Inferior parietal cortex (tissue), 1 donor: ENCODE data around the gene OR3A1.
"Not testable (repeated sequence)": the region's sequence is repeated elsewhere in the genome, so short reads cannot be mapped to it uniquely, and the experiment has no call there.

ENCODE experiments used
- DNase-seq: peaks from one replicate; pipeline ENCODE4 v3.0.0-alpha.2; 2016; ENCODE audit errors: extremely low spot score

Gene OR3A1

GRCh38 chr17:3298260-3298659, at the start of gene OR3A1:
Gene OR3A1 (minus strand): TSS chr17:3298360. CDS start chr17:3292582, 5,778 bp downstream.
- no peak for DNase-seq

DNA sequence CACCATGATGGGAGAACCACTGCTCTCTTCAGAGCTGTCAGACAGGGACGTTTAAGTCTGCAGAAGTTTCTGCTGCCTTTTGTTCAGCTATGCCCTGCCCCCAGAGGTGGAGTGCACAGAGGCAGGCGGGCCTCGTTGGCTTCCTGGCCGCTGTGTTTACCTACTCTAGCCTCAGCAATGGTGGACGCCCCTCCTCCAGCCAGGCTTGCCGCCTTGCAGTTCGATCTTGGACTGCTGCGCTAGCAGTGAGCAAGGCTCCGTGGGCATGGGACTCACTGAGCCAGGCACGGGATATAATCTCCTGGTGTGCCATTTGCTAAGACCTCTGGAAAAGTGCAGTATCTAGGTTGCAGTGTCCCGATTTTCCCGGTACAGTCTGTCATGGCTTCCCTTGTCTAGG, 44.6 kb upstream of the OR3A1 start:
- DNase-seq = not testable (repeated sequence)

DNA sequence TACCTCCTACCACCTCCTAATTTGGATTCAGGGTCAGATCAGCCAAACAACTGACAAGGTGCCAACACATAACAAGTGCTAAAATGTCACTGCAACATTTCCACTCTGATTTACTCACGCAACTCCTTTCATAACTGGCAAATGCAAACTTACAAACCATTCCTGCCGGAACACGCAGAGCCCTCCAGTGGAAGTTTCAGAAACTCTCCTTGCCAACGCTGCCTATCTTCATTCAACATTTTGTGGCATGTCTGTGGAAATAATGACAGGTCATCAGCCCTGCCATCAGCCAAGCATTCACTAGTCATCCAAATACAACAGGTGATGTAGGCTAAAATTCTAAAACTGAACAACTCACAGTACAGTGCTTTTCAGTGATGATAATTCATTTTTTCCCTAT, 37.7 kb upstream of the OR3A1 start:
- no peak for DNase-seq

DNA sequence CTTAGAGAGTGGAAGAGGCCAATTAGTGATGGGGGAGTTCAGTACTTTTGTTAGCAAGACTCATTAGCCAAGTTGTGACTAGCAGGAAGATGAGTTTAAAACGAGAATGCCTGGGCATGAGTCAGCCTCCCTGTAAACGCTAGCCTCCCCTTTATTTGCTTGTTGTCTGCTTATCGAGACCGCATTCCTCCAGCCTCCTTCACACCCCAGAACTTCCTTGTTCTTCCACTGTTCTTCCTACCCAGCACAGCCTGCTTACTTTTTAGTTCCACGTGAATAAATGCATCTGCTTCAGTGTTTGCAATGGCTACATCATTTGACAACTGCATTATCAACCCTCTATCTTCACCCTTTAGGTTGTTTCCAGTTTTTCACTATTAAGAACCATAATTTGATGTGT, 20.2 kb upstream of the OR3A1 start:
- no peak for DNase-seq

- no peak for DNase-seq
Measured at GRCh38 chr17:3316836-3317235, 18.7 kb upstream of the OR3A1 start.

- DNase-seq = no peak
Measured at GRCh38 chr17:3308603-3309002, 10.4 kb upstream of the OR3A1 start.

DNA sequence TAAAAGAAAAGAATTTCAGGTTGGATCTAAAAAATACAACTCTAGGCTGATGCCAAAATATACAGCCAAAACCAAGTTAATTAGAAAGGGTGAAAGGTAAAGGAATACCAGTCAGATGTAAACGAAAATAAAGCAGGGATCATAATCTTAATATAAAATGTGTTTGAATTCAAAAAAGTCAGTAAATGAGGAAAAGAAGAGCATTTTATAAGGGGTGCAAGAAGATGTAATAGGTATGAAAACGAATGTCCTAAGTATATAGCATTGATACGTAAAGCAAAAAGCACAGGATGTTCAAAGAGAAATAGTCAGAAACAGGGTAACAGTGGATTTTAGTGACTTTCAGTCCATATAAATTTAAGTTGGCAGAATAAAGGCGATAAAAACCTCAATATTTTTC, 2.5 kb downstream of the OR3A1 start:
- no peak for DNase-seq

DNA sequence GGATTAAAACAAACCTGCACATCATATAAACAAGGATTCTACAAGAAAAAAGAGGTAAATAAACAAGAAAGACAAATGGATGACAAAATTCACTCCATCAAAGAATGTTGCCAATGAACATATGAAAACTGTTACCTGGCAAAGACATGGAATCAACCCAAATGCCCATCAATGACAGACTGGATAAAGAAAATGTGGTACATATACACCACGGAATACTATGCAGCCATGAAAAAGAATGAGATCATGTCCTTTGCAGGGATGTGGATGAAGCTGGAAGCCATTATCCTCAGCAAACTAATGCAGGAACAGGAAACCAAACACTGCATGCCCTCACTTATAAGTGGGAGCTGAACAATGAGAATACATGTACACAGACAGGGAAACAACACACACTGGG, 4.6 kb downstream of the OR3A1 start:
- DNase-seq = not testable (repeated sequence)

- DNase-seq = no peak
Measured at GRCh38 chr17:3282901-3283300, 15.3 kb downstream of the OR3A1 start.

- DNase-seq = no peak
Measured at GRCh38 chr17:3276126-3276525, 22.0 kb downstream of the OR3A1 start.

DNA sequence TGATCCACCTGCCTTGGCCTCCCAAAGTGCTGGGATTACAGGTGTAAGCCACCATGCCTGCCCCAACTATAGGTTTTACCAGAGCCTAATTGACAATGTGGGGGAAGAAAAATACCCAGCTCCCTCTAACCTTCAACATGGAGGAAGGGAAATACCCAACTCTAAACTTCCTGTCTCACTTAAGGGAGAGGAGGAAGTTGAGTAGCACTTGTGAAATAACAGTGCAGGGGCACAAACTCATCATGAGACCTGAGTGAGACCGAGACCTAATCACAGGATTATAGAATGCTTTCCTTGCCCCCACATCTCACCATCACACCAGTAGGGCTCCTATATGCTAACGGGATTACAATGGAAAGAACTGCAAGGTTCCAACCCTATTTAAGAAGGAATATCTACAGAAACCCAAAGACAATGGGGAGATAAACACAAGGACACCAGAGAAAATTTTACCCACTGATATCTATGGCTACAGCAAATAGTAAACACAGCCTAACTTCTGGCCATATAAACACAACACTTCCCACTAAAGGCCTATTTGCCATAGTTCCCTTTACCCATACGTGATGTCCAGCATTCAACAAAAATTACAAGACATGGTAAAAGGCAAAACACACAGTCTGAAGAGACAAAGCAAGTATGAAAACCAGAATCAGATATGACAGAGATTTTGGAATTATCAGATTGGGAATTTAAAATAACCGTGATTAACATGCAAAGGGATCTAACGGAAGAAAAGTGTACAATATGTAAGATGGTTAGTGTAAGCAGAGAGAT, 26.9 kb downstream of the OR3A1 start:
- DNase-seq = no peak

GRCh38 chr17:3260600-3260999, 37.6 kb downstream of the OR3A1 start:
- DNase-seq = no peak

DNA sequence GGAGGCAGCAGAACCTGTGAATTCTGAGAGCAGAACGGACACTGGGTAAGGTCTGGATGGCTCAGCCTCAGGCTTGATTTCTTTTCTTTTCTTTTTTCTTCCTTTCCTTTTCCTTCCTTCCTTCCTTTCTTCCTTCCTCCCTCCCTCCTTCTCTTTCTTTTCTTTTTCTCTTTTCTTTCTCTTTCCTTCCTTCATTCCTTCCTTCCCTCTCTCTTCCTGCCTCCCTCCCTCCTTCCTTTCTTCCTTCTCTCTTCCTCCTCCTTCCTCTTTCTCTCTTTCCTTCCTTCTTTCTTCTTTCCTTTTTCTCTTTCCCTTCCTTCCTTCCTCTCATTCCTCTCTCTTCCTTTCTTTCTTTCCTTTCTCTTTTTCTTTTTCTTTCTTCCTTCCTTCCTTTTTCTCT, 38.0 kb downstream of the OR3A1 start:
- DNase-seq = no peak

DNA sequence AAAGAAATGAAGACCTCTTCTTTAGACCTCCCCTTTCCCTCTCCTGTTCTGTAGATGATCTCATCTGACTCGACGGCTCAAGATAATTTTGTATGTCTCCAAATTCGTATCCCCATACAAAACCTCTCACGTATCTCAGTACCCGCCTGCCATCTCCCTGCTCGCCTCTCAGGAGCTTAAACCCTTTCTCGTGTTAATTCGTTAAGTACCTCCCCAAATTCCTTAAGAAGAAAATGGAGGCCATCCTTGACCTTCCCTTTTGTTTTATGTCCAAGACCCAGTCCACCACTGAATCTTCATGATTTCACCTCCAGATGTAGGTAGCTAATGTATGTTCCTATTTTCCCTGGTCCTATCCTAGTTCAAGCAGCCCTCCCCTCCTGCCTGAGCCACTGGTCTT, 41.6 kb downstream of the OR3A1 start:
- DNase-seq = no peak

DNA sequence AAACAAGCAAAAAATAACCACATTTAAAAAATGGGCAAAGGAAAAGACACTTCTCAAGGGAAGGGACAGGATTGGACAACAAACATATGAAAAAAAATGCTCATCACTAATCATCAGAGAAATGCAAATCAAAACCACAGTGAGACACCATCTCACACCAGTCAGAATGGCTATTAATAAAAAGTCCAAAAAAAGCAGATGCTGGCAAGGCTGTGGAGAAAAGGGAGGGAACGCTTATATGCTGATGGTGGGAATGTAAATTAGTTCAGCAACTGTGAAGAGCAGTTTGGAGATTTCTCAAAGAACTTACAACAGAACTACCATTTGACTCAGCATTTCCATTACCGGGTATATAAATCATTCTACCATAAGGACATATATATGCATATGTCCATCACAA, 49.1 kb downstream of the OR3A1 start:
- DNase-seq = not testable (repeated sequence)

- not testable (repeated sequence) for DNase-seq
Measured at GRCh38 chr17:3244841-3245240, 53.3 kb downstream of the OR3A1 start.

- DNase-seq = not testable (repeated sequence)
Measured at GRCh38 chr17:3241044-3241443, 57.1 kb downstream of the OR3A1 start.
